ENCODE measurements around the gene OR7C1. TPM values are rescaled to one million over a fixed set of nuclear protein-coding genes. Genes with fewer than 3 reads are reported as not detected.

Gene OR7C1
- total RNA-seq: not detected

GRCh38 chr19:14835011-14835410 is at the start of gene OR7C1, which contains the start of gene OR7A5:
OR7C1 (minus strand) TSS chr19:14835185; CDS start chr19:14800136, 35,049 bp downstream.
OR7A5 (minus strand) TSS chr19:14835185; CDS start chr19:14828241, 6,944 bp downstream.
- Mint-ChIP-seq H3K4me1 (ENCODE audit: low read depth) (no peaks in the 10 kb centered on the region), H3K27ac (no peak within 1 kb of the TSS), H3K9me3 (no peaks in the 10 kb centered on the region), H3K36me3 (ENCODE audit: low read depth) (no peaks in the 10 kb centered on the region), H3K27me3 (ENCODE audit: low read depth) (no peaks in the 10 kb centered on the region), H3K4me3 (no peak within 1 kb of the TSS)
- intact Hi-C loops (cut with micrococcal nuclease): no loop called here
- CTCF ChIA-PET: no interaction called here
- DNase-seq: no peak

DNA sequence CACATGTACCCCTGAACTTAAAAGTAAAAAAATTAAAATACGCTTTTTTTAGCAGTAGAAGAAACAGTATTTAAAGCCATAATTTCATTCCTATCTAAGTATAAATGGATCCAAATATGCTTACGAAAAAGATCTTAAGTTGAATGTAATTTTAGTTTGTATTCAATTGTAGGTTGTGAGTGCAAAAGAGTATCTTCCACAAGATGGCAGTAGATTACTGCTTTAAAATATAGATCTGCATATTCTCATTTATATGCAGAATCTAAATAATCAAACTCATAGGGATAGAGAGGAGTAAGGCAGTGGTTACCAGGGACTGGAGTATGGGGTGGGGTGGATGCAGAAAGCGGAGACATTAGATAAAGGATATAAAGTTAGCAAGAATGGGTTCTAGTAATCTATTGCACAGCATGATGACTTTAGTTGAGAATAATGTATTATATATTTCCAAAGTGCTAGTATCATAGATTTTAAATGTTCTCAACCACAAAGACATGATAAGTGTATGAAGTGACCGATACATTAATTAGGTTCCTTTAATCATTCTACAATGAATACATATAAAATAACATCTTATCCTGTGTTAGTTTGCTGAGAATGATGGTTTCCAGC is 36.7 kb upstream of the OR7C1 start:
- Mint-ChIP-seq H3K36me3 (ENCODE audit: low read depth) (no peaks in the 10 kb centered on the region), H3K27ac (no peak overlapping the region), H3K4me1 (ENCODE audit: low read depth) (no peaks in the 10 kb centered on the region), H3K27me3 (ENCODE audit: low read depth) (peaks cover 30% of the 10 kb centered on the region), H3K9me3 (no peaks in the 10 kb centered on the region), H3K4me3 (no peak overlapping the region)
- CTCF ChIA-PET: no interaction called here
- intact Hi-C loops (cut with micrococcal nuclease): loop anchor here (1.0 kb wide), 1 partner anchor 279 kb away; no protein-coding TSS in a partner anchor
- no peak for DNase-seq

- CTCF ChIA-PET: no interaction called here
- intact Hi-C loops (cut with micrococcal nuclease): no loop called here
- H3K4me1 Mint-ChIP-seq (ENCODE audit: low read depth): no peaks in the 10 kb centered on the region
- H3K36me3 Mint-ChIP-seq (ENCODE audit: low read depth): no peaks in the 10 kb centered on the region
- H3K27me3 Mint-ChIP-seq (ENCODE audit: low read depth): peaks cover 36% of the 10 kb centered on the region
- DNase-seq: no peak
- no peaks in the 10 kb centered on the region for H3K9me3 Mint-ChIP-seq
- no peak overlapping the region for H3K27ac Mint-ChIP-seq
- H3K4me3 Mint-ChIP-seq: no peak overlapping the region
Measured at GRCh38 chr19:14868497-14868896, 33.5 kb upstream of the OR7C1 start.

DNA sequence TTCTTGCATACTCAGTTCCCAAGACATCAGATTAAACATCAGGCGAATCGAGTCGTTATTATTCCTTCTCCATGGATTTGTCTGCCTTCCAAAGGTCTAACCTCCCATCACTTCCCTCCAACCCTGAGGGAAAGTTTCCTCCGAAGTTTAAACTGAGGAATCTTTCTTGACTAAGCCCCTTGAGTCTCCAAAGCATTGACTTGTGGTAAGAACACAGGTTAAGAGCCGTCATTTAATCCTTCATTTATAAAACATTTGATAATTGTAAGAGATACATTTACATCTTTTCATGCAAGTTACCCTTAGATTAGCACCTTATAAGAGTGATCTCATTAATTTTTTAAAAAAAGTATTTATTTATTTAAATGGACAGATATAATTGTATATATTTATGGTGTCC is 13.8 kb upstream of the OR7C1 start, which contains the start of gene OR7A10:
Gene OR7A10 (minus strand): TSS at position 101 of the 400 bp plus-strand sequence. CDS start 7,045 bp downstream, outside the sequence.
- Mint-ChIP-seq H3K36me3 (ENCODE audit: low read depth) (no peaks in the 10 kb centered on the region), H3K4me1 (ENCODE audit: low read depth) (no peaks in the 10 kb centered on the region), H3K27me3 (ENCODE audit: low read depth) (peaks cover 10% of the 10 kb centered on the region), H3K27ac (no peak within 1 kb of the TSS), H3K4me3 (no peak within 1 kb of the TSS), H3K9me3 (no peaks in the 10 kb centered on the region)
- intact Hi-C loops (cut with micrococcal nuclease): no loop called here
- CTCF ChIA-PET: no interaction called here
- DNase-seq: no peak

GRCh38 chr19:14843578-14843977 is 8.6 kb upstream of the OR7C1 start:
- intact Hi-C loops (cut with micrococcal nuclease): no loop called here
- H3K36me3 Mint-ChIP-seq (ENCODE audit: low read depth): no peaks in the 10 kb centered on the region
- H3K4me3 Mint-ChIP-seq: no peak overlapping the region
- CTCF ChIA-PET: no interaction called here
- peaks cover 9% of the 10 kb centered on the region for H3K27me3 Mint-ChIP-seq (ENCODE audit: low read depth)
- H3K4me1 Mint-ChIP-seq (ENCODE audit: low read depth): no peaks in the 10 kb centered on the region
- no peak for DNase-seq
- no peaks in the 10 kb centered on the region for H3K9me3 Mint-ChIP-seq
- no peak overlapping the region for H3K27ac Mint-ChIP-seq

DNA sequence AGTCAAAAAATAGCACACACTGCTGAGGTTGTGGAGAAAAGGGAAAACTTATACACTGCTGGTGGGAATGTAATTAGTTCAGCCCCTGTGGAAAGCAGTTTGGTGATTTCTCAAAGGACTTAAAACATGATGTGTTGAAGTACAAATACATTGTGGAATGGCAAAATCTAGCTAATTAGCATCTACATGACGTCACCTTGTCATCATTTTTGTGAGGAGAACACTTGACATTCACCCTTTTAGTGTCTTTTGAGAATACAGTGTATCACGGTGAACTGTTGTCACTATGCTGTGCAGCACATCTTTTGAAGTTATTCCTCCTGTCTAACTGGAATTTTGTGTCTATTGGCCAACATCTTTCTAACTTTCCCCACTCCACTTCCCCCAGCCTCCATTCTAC is 8.2 kb upstream of the OR7C1 start:
- Mint-ChIP-seq H3K27me3 (ENCODE audit: low read depth) (peaks cover 9% of the 10 kb centered on the region), H3K4me3 (no peak overlapping the region), H3K4me1 (ENCODE audit: low read depth) (no peaks in the 10 kb centered on the region), H3K27ac (no peak overlapping the region), H3K9me3 (no peaks in the 10 kb centered on the region), H3K36me3 (ENCODE audit: low read depth) (no peaks in the 10 kb centered on the region)
- DNase-seq: no peak
- intact Hi-C loops (cut with micrococcal nuclease): no loop called here
- CTCF ChIA-PET: interaction anchor here (0.6 kb wide), 1 partner anchor 182 kb away, joined by 4 read pairs; no protein-coding TSS in a partner anchor

DNA sequence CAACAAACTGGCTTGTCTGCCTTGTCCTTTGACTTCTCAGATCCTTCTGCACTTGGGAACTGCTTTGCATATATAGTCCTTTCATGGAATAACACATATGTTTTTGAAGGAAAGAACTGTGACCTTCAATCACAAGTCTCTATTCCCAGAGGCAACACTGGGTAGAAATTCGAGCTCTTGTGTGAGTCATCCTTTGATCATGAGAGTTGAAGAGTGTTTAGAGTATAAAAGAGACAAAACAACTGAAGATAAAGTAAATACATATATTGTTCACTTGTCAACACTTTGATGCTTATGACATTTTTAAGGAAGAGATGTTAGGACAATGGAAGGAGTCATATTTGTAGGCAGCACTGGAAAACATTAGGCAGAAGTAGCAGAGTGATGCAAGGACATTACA is 5.2 kb upstream of the OR7C1 start:
- Mint-ChIP-seq H3K9me3 (no peaks in the 10 kb centered on the region), H3K27me3 (ENCODE audit: low read depth) (peaks cover 7% of the 10 kb centered on the region), H3K4me3 (no peak overlapping the region), H3K4me1 (ENCODE audit: low read depth) (no peaks in the 10 kb centered on the region), H3K27ac (no peak overlapping the region), H3K36me3 (ENCODE audit: low read depth) (no peaks in the 10 kb centered on the region)
- DNase-seq: no peak
- intact Hi-C loops (cut with micrococcal nuclease): no loop called here
- CTCF ChIA-PET: no interaction called here

DNA sequence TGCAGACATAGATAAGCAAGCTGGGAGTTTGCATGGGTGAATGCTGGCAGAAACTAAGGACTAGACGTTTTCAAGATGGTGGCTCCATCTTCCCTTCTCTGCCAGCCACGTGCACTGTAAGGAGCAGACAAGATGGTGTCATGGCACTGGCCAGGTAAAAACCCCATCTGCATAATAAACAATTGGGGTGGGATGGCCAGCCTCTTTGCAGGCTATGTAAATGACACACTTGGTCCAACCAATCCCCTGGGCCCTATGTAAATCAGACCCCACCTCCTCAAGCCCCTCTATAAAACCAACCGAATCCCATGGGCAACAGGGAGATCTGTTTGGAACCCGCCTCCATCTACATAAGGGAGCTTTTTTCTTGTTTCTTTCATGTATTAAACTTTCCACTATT is 2.4 kb upstream of the OR7C1 start:
- intact Hi-C loops (cut with micrococcal nuclease): no loop called here
- Mint-ChIP-seq H3K27me3 (ENCODE audit: low read depth) (no peaks in the 10 kb centered on the region), H3K27ac (no peak overlapping the region), H3K9me3 (no peaks in the 10 kb centered on the region), H3K36me3 (ENCODE audit: low read depth) (no peaks in the 10 kb centered on the region), H3K4me1 (ENCODE audit: low read depth) (no peaks in the 10 kb centered on the region), H3K4me3 (no peak overlapping the region)
- DNase-seq: no peak
- CTCF ChIA-PET: no interaction called here

DNA sequence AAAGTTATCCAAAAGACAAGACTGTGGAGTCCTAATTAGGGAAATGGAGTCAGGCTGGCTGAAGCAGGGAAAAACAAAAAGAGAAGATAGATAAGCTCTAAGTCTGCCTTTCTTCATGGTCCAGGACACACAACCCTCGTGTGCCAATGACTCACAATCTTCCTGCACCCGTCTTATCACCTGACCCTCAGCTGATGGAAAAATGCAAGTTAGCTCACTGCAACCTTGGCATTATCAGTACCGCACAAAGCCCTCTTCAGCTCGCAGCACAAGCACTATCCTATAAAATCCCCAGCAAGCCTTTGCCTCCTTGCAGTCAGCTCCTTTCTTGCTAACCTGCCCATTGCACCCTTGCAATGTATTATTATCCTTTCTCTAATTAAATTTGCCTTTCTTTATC is 4.3 kb downstream of the OR7C1 start:
- intact Hi-C loops (cut with micrococcal nuclease): no loop called here
- Mint-ChIP-seq H3K27ac (no peak overlapping the region), H3K4me3 (no peak overlapping the region), H3K9me3 (no peaks in the 10 kb centered on the region), H3K27me3 (ENCODE audit: low read depth) (peaks cover 18% of the 10 kb centered on the region), H3K4me1 (ENCODE audit: low read depth) (no peaks in the 10 kb centered on the region), H3K36me3 (ENCODE audit: low read depth) (no peaks in the 10 kb centered on the region)
- no peak for DNase-seq
- CTCF ChIA-PET: no interaction called here

DNA sequence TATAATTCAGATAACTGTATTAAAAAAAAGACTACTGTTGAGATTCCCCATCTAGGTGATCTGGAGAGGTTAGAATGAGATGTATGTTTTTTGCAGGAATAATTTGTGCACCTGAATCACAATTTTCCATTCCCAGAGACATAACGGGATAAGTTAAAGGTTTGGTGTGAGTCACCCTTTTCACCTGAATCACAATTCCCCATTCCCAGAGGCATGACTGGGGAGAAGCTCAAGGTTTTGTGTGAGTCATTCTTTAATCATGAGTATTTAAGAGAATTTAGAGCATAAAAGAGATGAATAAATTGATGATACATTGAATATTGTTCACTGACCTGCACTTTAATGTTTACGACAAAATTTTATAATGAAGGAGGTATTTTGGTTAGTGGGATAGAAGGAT is 9.0 kb downstream of the OR7C1 start:
- DNase-seq: no peak
- no peaks in the 10 kb centered on the region for H3K9me3 Mint-ChIP-seq
- H3K27me3 Mint-ChIP-seq (ENCODE audit: low read depth): peaks cover 39% of the 10 kb centered on the region
- H3K4me1 Mint-ChIP-seq (ENCODE audit: low read depth): no peaks in the 10 kb centered on the region
- CTCF ChIA-PET: no interaction called here
- H3K4me3 Mint-ChIP-seq: no peak overlapping the region
- H3K27ac Mint-ChIP-seq: no peak overlapping the region
- no peaks in the 10 kb centered on the region for H3K36me3 Mint-ChIP-seq (ENCODE audit: low read depth)
- intact Hi-C loops (cut with micrococcal nuclease): no loop called here

DNA sequence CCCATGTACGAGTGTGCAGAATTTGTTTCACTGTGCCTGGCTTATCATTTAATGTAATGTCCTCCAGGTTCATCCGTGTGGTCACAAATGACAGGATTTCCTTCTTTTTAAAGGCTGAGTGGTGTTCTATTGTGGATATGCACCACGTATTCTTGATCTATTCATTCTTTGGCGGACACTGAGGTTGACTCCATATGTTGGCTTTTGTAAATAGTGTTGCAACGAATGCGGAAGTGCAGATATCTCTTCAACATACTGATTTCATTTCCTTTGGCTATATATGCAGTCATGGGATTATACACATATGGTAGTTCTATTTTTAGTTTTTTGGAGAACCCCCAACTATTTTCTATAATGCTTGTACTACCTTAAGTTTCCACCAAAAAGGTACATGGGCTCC is 13.0 kb downstream of the OR7C1 start:
- Mint-ChIP-seq H3K9me3 (no peaks in the 10 kb centered on the region), H3K27ac (no peak overlapping the region), H3K27me3 (ENCODE audit: low read depth) (peaks cover 33% of the 10 kb centered on the region), H3K36me3 (ENCODE audit: low read depth) (no peaks in the 10 kb centered on the region), H3K4me1 (ENCODE audit: low read depth) (no peaks in the 10 kb centered on the region), H3K4me3 (no peak overlapping the region)
- intact Hi-C loops (cut with micrococcal nuclease): no loop called here
- DNase-seq: no peak
- CTCF ChIA-PET: no interaction called here

DNA sequence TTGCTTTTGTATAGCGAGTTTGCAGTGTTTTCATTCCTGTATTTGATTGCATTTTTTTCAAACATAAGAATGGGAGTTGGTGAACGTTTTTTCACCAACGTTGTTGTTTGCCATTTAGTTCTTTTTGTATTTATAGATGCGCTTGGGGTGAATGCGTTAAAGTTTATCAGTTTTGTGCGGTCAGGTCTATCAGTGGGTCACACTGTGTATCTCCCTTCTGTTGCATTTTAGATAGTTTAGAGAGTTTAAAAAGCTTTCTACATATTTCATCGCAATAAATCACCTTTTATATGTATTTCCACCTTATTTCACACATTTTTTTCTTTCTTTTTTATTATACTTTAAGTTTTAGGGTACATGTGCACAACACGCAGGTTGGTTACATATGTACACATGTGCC is 16.4 kb downstream of the OR7C1 start:
- CTCF ChIA-PET: no interaction called here
- Mint-ChIP-seq H3K9me3 (no peaks in the 10 kb centered on the region), H3K4me3 (no peak overlapping the region), H3K4me1 (ENCODE audit: low read depth) (no peaks in the 10 kb centered on the region), H3K36me3 (ENCODE audit: low read depth) (no peaks in the 10 kb centered on the region), H3K27me3 (ENCODE audit: low read depth) (peaks cover 5% of the 10 kb centered on the region), H3K27ac (no peak overlapping the region)
- no peak for DNase-seq
- intact Hi-C loops (cut with micrococcal nuclease): no loop called here

DNA sequence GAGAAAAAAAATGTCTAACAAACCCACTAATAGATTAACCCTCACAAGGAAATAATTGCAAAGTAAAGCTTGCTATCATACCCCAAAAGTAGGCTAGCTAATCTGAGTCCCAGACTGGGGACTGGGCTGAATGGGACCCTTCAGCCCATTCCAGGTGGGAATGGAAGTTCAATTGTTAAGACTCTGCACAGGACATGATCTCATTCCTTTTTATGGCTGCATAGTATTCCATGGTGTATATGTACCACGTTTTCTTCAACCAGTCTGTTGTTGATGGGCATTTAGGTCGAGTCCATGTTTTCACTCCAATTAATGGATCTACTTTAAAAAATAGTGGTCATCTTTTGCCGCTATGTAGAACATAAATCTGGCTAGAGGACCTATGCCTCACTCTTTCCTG is 17.9 kb downstream of the OR7C1 start:
- no peaks in the 10 kb centered on the region for H3K36me3 Mint-ChIP-seq (ENCODE audit: low read depth)
- H3K4me1 Mint-ChIP-seq (ENCODE audit: low read depth): no peaks in the 10 kb centered on the region
- DNase-seq: no peak
- intact Hi-C loops (cut with micrococcal nuclease): no loop called here
- H3K27ac Mint-ChIP-seq: no peak overlapping the region
- H3K27me3 Mint-ChIP-seq (ENCODE audit: low read depth): peaks cover 4% of the 10 kb centered on the region
- H3K4me3 Mint-ChIP-seq: no peak overlapping the region
- CTCF ChIA-PET: no interaction called here
- no peaks in the 10 kb centered on the region for H3K9me3 Mint-ChIP-seq
